Measurements from ENCODE around the gene RGS6. TPM values are rescaled to one million over a fixed set of nuclear protein-coding genes. Genes with fewer than 3 reads are reported as not detected.

RGS6 gene
- total RNA-seq, 4 donors from 2014 or later, result 0.84 to 3.0 (median 1.7) TPM; not detected in 1

DNA sequence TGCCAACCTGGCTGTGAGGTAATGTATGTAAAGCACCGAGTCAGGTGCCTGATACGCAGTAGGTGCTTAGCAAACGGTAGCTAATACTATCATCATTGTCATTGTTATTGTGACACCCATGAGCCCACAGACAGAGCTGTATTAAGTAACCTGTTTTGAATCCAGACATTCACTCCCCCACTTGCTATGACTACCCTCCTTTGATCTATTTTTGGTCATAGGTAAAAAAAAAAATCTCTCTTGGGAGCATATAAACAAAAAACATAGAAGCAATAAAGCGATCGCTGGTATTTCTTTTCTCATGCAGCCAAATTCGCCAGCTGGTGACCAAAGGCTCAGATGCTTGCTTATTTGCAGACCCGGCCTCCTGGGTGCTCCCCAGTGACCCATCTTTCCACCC is 631.4 kb downstream of the RGS6 start:
- WGBS, 2 donors, result 76 to 77% methylated on average over 7 of the region's 7 CpGs
- TF ChIP-seq, protein P1, sequence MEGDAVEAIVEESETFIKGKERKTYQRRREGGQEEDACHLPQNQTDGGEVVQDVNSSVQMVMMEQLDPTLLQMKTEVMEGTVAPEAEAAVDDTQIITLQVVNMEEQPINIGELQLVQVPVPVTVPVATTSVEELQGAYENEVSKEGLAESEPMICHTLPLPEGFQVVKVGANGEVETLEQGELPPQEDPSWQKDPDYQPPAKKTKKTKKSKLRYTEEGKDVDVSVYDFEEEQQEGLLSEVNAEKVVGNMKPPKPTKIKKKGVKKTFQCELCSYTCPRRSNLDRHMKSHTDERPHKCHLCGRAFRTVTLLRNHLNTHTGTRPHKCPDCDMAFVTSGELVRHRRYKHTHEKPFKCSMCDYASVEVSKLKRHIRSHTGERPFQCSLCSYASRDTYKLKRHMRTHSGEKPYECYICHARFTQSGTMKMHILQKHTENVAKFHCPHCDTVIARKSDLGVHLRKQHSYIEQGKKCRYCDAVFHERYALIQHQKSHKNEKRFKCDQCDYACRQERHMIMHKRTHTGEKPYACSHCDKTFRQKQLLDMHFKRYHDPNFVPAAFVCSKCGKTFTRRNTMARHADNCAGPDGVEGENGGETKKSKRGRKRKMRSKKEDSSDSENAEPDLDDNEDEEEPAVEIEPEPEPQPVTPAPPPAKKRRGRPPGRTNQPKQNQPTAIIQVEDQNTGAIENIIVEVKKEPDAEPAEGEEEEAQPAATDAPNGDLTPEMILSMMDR (IDR thresholded peaks at IDR 0.05), result no peak
- TF ChIP-seq POLR2A (IDR thresholded peaks at IDR 0.05), result no peak
- intact Hi-C loops (cut with DNase I; ENCODE audit: low total_unique reads), result no loop called here
- H3K4me3 ChIP-seq (ENCODE audit: low read depth, poor library complexity, severe bottlenecking), result no peak overlapping the region
- DNase-seq (ENCODE audit: low spot score in 2 of 2), result no peak

DNA sequence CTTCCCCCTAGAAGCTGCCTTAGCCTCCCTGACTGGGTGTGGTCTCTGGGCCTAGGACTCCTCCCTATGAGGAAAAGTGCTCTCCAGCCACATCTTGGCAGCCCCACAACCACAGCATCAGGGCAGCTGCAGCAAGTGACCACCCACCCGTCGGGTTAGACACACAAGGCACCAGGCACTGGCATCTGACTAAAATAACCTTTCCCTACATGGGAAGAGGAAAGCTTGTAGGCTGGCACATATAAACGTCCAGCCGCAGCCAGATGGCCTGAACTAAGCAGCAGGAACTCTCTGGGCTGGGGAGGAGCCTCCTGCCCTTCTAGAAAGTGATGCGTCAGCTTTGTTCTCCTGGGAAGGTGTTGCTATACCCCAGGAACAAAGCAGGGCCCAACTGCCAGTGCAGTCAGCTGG is 632.9 kb downstream of the RGS6 start:
- no peak overlapping the region for H3K4me3 ChIP-seq (ENCODE audit: low read depth, poor library complexity, severe bottlenecking)
- 84 to 95% methylated on average over 5 of the region's 5 CpGs for WGBS, 2 donors
- no peak for TF ChIP-seq POLR2A (IDR thresholded peaks at IDR 0.05)
- TF ChIP-seq, protein P1 (IDR thresholded peaks at IDR 0.05), result no peak
- intact Hi-C loops (cut with DNase I; ENCODE audit: low total_unique reads), result no loop called here
- no peak for DNase-seq (ENCODE audit: low spot score in 2 of 2)

- no peak for TF ChIP-seq POLR2A (IDR thresholded peaks at IDR 0.05)
- TF ChIP-seq, protein P1 (IDR thresholded peaks at IDR 0.05), result no peak
- no peak for DNase-seq (ENCODE audit: low spot score in 2 of 2)
- intact Hi-C loops (cut with DNase I; ENCODE audit: low total_unique reads), result no loop called here
- WGBS, 2 donors, result 57 to 66% methylated on average over 6 of the region's 6 CpGs
- H3K4me3 ChIP-seq (ENCODE audit: low read depth, poor library complexity, severe bottlenecking), result no peak overlapping the region
Measured at GRCh38 chr14:72565917-72566316, 633.7 kb downstream of the RGS6 start.

GRCh38 chr14:72567226-72567625 is 635.0 kb downstream of the RGS6 start:
- 83 to 89% methylated on average over 6 of the region's 6 CpGs for WGBS, 2 donors
- intact Hi-C loops (cut with DNase I; ENCODE audit: low total_unique reads), result no loop called here
- no peak for DNase-seq (ENCODE audit: low spot score in 2 of 2)
- TF ChIP-seq, protein P1 (IDR thresholded peaks at IDR 0.05), result no peak
- TF ChIP-seq POLR2A (IDR thresholded peaks at IDR 0.05), result no peak
- no peak overlapping the region for H3K4me3 ChIP-seq (ENCODE audit: low read depth, poor library complexity, severe bottlenecking)

DNA sequence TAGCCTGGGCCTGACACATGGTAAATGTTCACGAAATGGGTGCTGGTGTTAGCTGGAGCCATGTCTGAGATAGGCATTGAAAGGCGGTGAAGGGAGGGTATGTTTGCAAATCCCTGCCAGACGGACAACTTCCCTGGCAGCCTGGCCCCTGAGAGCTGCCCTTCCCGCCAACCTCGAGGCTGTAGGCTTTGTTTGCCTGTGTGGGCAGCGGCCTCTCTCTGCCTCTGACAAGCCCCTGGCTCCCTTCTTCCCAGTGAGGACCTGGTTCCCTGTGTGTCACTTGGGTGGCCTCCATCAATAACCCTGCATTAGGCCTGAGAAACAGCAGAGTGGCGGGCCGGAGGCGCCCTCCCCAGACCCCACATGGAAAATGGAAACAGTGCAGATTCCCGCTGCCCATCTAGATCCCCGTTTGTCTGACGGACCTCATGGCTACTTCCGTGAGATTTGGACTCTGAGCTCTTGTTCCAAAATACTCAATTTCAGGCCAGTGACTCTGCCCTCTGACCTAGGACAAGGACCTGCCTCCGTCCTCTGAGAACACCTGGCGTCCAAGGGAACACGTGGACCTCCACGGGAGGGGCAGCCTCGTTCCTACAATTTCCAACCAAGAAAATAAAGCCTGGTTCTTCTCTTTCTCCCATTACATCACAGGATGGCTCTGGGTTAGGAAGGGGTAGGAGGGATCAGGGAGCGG is 636.2 kb downstream of the RGS6 start:
- no peak for TF ChIP-seq POLR2A (IDR thresholded peaks at IDR 0.05)
- TF ChIP-seq, protein P1 (IDR thresholded peaks at IDR 0.05), result no peak
- WGBS, 2 donors, result 88 to 90% methylated on average over 19 of the region's 19 CpGs
- H3K4me3 ChIP-seq (ENCODE audit: low read depth, poor library complexity, severe bottlenecking), result no peak overlapping the region
- DNase-seq (ENCODE audit: low spot score in 2 of 2), result no peak
- intact Hi-C loops (cut with DNase I; ENCODE audit: low total_unique reads), result no loop called here
